H1 (cell line): ENCODE results near the gene PRIMPOL.

Source experiments
- CHD2 ChIP-seq: IDR thresholded peaks from 2 replicates; pipeline ENCODE4 v1.6.1; 2012; ENCODE audit warnings: low read length, improper control_type of control experiment
- EP300 ChIP-seq, 2 experiments: IDR thresholded peaks; 1 replicate in 1 of 2; 2 replicates in 1 of 2; pipeline ENCODE4 v1.6.1; 2011 to 2012; ENCODE audit warnings: low read depth in 2 of 2, low read length in 2 of 2, mild to moderate bottlenecking in 2 of 2, borderline replicate concordance in 1 of 2, inconsistent platforms in 1 of 2, moderate library complexity in 1 of 2
- EZH2 ChIP-seq: fragments of 200-600 bp; sonication (generic); IDR thresholded peaks from 2 replicates; pipeline ENCODE4 v1.7.1; 2012; ENCODE audit warnings: low read depth, mild to moderate bottlenecking, moderate library complexity, low read length, inconsistent platforms; ENCODE audit not compliant: severe bottlenecking
- GTF2F1 ChIP-seq: IDR thresholded peaks from 2 replicates; pipeline ENCODE4 v1.6.1; 2012; ENCODE audit warnings: low read depth, low read length, improper control_type of control experiment, borderline replicate concordance
- HDAC2 ChIP-seq, 2 experiments: fragments of 300-600 bp in 1 of 2; sonication (generic) in 1 of 2; IDR thresholded peaks; 2 replicates each; pipeline ENCODE4 v1.6.1; 2011 to 2012; ENCODE audit warnings: low read depth in 2 of 2, low read length in 2 of 2, mild to moderate bottlenecking in 2 of 2, moderate library complexity in 2 of 2, borderline replicate concordance in 1 of 2, inconsistent platforms in 1 of 2
- JUND ChIP-seq: IDR thresholded peaks from 2 replicates; pipeline ENCODE4 v1.6.1; 2011; ENCODE audit warnings: mild to moderate bottlenecking, improper control_type of control experiment, low read length
- MAFK ChIP-seq: IDR thresholded peaks from 2 replicates; pipeline ENCODE4 v1.6.1; 2012; ENCODE audit warnings: low read depth, mild to moderate bottlenecking, improper control_type of control experiment, low read length
- POLR2A ChIP-seq, 2 experiments: IDR thresholded peaks; 1 replicate in 1 of 2; 2 replicates in 1 of 2; pipeline ENCODE4 v1.6.1; 2011; ENCODE audit warnings: low read depth in 2 of 2, low read length in 2 of 2, mild to moderate bottlenecking in 2 of 2; ENCODE audit errors: control extremely low read depth in 1 of 2
- POLR2AphosphoS5 ChIP-seq: IDR thresholded peaks from 2 replicates; pipeline ENCODE4 v1.6.1; 2011; ENCODE audit warnings: low read depth, low read length
- RFX5 ChIP-seq: IDR thresholded peaks from 2 replicates; pipeline ENCODE4 v1.6.1; 2011; ENCODE audit warnings: low read depth, low read length, improper control_type of control experiment, borderline replicate concordance
- RNF2 ChIP-seq: fragments of 200-900, 300-1000 bp; sonication (generic); IDR thresholded peaks from 2 replicates; pipeline ENCODE4 v1.7.1; 2016; ENCODE audit warnings: borderline replicate concordance, low read depth, mild to moderate bottlenecking, antibody characterized with exemption, low read length; ENCODE audit not compliant: poor library complexity, severe bottlenecking; ENCODE audit errors: missing control alignments
- TCF12 ChIP-seq: IDR thresholded peaks from 2 replicates; pipeline ENCODE4 v1.6.1; 2011; ENCODE audit warnings: low read depth, mild to moderate bottlenecking, low read length
- USF2 ChIP-seq: IDR thresholded peaks from 2 replicates; pipeline ENCODE4 v1.6.1; 2011; ENCODE audit warnings: low read length, improper control_type of control experiment
- TF ChIP-seq, protein P1 (sequence below), 3 experiments: IDR thresholded peaks; 1 replicate in 2 of 3; 2 replicates in 1 of 3; pipeline versions ENCODE4 v1.5.1 to v1.6.1; 2011; ENCODE audit warnings: low read length in 3 of 3, mild to moderate bottlenecking in 3 of 3, inconsistent platforms in 2 of 3, low read depth in 1 of 3, moderate library complexity in 1 of 3; ENCODE audit not compliant: insufficient read depth in 1 of 3; ENCODE audit errors: control extremely low read depth in 1 of 3

GRCh38 chr4:184614509-184614908 is 35.0 kb upstream of the PRIMPOL start:
- TF ChIP-seq EP300 (IDR thresholded peaks at IDR 0.05; ENCODE audit: borderline replicate concordance in 1 of 2, low read depth in 2 of 2, low read length in 2 of 2), result no peak
- TF ChIP-seq, protein P1, sequence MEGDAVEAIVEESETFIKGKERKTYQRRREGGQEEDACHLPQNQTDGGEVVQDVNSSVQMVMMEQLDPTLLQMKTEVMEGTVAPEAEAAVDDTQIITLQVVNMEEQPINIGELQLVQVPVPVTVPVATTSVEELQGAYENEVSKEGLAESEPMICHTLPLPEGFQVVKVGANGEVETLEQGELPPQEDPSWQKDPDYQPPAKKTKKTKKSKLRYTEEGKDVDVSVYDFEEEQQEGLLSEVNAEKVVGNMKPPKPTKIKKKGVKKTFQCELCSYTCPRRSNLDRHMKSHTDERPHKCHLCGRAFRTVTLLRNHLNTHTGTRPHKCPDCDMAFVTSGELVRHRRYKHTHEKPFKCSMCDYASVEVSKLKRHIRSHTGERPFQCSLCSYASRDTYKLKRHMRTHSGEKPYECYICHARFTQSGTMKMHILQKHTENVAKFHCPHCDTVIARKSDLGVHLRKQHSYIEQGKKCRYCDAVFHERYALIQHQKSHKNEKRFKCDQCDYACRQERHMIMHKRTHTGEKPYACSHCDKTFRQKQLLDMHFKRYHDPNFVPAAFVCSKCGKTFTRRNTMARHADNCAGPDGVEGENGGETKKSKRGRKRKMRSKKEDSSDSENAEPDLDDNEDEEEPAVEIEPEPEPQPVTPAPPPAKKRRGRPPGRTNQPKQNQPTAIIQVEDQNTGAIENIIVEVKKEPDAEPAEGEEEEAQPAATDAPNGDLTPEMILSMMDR (IDR thresholded peaks at IDR 0.05; ENCODE audit: control extremely low read depth in 1 of 3, insufficient read depth in 1 of 3, low read depth in 1 of 3, low read length in 3 of 3), result no peak
- TF ChIP-seq EZH2, result no peak
- no peak for TF ChIP-seq POLR2A (IDR thresholded peaks at IDR 0.05; ENCODE audit: control extremely low read depth in 1 of 2, low read depth in 2 of 2, low read length in 2 of 2)
- TF ChIP-seq RNF2, result no peak
- no peak for TF ChIP-seq TCF12
- no peak for TF ChIP-seq RFX5
- TF ChIP-seq USF2, result no peak
- no peak for TF ChIP-seq GTF2F1
- TF ChIP-seq CHD2, result no peak
- no peak for TF ChIP-seq JUND
- TF ChIP-seq POLR2AphosphoS5, result no peak
- no peak for TF ChIP-seq MAFK
- TF ChIP-seq HDAC2 (IDR thresholded peaks at IDR 0.05; ENCODE audit: borderline replicate concordance in 1 of 2, low read depth in 2 of 2, low read length in 2 of 2), result no peak
